Pulmonary artery endothelial cell (primary cell): ENCODE results near the gene BCAT1. TPM values are rescaled to one million over a fixed set of nuclear protein-coding genes. Genes with fewer than 3 reads are reported as not detected.

Experiments used
- DNase-seq: peaks from one replicate; pipeline ENCODE4 v3.0.0-alpha.2; 2011; ENCODE audit warnings: low read depth, low spot score
- total RNA-seq: library from RNA; depleted of rRNA; stranded (reverse); fragments of >200 nt; gene quantifications from 2 replicates; pipeline ENCODE4 v1.2.3, GENCODE V29; 2014

The BCAT1 gene
- total RNA-seq, 1 donor from 2014 or later, result 241 TPM

GRCh38 chr12:24769682-24770081, 179.2 kb downstream of the BCAT1 start:
- no peak for DNase-seq

- DNase-seq, result no peak
Observed at GRCh38 chr12:24768415-24768814, 180.5 kb downstream of the BCAT1 start.

GRCh38 chr12:24767016-24767415, 181.9 kb downstream of the BCAT1 start:
- no peak for DNase-seq

- DNase-seq, result no peak
Observed at GRCh38 chr12:24764712-24765111, 184.2 kb downstream of the BCAT1 start.

GRCh38 chr12:24760606-24761378, 188.1 kb downstream of the BCAT1 start:
- no peak for DNase-seq

- no peak for DNase-seq
Observed at GRCh38 chr12:24760162-24760561, 188.7 kb downstream of the BCAT1 start.

Other genes with a start within 250 kb of the BCAT1 start
- not detected in 2 replicates for gene DNAI7, start 246.1 kb upstream of the BCAT1 start, total RNA-seq
- 8.3 and 10.9 TPM in 2 replicates for gene ETFRF1, start 246.1 kb upstream of the BCAT1 start, total RNA-seq